SK-N-SH (cell line): ENCODE results near the gene MIAT.

Experiments
- CTCF ChIP-seq: fragments of 200-600 bp; sonication (generic); IDR thresholded peaks from 2 replicates; pipeline ENCODE4 v1.6.1; 2017; ENCODE audit warnings: antibody characterized with exemption, mild to moderate bottlenecking, moderate library complexity
- EP300 ChIP-seq, 2 experiments: IDR thresholded peaks; 2 replicates each; pipeline versions ENCODE4 v1.4.0 to v1.6.1; 2012; ENCODE audit warnings: borderline replicate concordance in 1 of 2, low read depth in 1 of 2, low read length in 1 of 2
- MXI1 ChIP-seq: IDR thresholded peaks from 2 replicates; pipeline ENCODE4 v1.6.1; 2012; ENCODE audit warnings: mild to moderate bottlenecking, low read depth, low read length, improper control_type of control experiment
- RCOR1 ChIP-seq: fragments of 150-350 bp; IDR thresholded peaks from 2 replicates; pipeline ENCODE4 v1.6.1; 2017; ENCODE audit warnings: antibody characterized with exemption, low read length
- TF ChIP-seq, protein P1 (sequence below): fragments of 150-350 bp; IDR thresholded peaks from 2 replicates; pipeline ENCODE4 v1.6.1; 2017; ENCODE audit warnings: antibody characterized with exemption, low read length, low read depth, borderline replicate concordance

DNA sequence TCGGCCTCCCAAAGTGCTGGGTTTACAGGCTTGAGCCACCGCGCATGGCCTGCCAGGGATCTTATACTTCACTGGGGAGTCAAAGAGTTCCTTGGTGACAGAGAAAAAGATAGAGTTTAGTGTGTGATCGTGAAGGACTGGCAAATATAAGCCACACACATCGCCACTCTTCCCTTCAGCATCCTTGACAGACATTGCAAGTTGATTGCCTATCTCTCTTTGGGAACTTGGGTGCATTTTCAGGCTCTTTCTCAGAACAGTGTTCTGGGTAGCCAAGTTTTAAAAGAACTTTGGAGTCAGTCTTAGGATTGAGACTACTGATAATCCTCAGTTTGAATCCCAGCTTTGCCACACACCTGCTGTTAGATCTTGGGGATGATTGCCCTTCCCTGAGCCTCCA is 19.8 kb downstream of the MIAT start:
- TF ChIP-seq CTCF (no peak), EP300 (IDR thresholded peaks at IDR 0.05; ENCODE audit: borderline replicate concordance in 1 of 2, low read depth in 1 of 2, low read length in 1 of 2) (no peak), RCOR1 (no peak), MXI1 (no peak)
- TF ChIP-seq, protein P1, sequence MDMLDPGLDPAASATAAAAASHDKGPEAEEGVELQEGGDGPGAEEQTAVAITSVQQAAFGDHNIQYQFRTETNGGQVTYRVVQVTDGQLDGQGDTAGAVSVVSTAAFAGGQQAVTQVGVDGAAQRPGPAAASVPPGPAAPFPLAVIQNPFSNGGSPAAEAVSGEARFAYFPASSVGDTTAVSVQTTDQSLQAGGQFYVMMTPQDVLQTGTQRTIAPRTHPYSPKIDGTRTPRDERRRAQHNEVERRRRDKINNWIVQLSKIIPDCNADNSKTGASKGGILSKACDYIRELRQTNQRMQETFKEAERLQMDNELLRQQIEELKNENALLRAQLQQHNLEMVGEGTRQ = no peak
